Neural cell (in vitro differentiated cells): ENCODE results near the gene PXMP2.

Experiments used
- CTCF ChIP-seq: fragments of 450-650 bp; IDR thresholded peaks from 2 replicates; pipeline ENCODE4 v1.5.1; 2014; ENCODE audit warnings: antibody characterized with exemption, mild to moderate bottlenecking, moderate library complexity; ENCODE audit not compliant: poor library complexity, severe bottlenecking
- EZH2 ChIP-seq: fragments of 200-600, 300-800 bp; shearing (Covaris generic), sonication (generic); IDR thresholded peaks from 2 replicates; pipeline ENCODE4 v1.6.1; 2014; ENCODE audit warnings: antibody characterized with exemption, low read length, borderline replicate concordance, mild to moderate bottlenecking; ENCODE audit not compliant: insufficient read depth, poor library complexity, severe bottlenecking

DNA sequence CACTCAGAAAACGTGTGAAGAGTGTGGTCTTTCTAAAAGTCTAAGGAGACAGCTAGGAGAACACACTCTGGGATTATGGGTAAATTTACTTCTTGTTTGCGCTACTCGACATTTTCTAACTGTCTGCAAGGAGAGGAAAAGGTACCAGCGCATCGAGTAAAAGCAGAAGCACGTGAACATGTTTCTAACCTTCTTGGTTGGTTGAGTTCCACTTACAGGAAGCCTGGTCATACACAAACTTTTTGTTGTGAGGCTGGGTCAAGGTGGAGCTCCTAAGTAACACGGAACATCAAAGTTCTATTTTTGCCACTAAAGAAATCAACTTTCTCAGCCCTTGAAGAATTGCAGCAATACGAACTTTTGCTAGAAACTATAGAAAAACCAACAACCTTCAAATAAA is 54.2 kb downstream of the PXMP2 start:
- no peak for TF ChIP-seq CTCF
- TF ChIP-seq EZH2: no peak
